Naive thymus-derived CD4-positive, alpha-beta T cell (primary cell): ENCODE data around the gene BCDIN3D. TPM values are rescaled to one million over a fixed set of nuclear protein-coding genes. Genes with fewer than 3 reads are reported as not detected.
A peak's percentile ranks its signal among the peaks of the same experiment; 100 is the strongest.

Experiments
- ATAC-seq: fragments of 150-1000 bp; cut with Tn5 transposase; 2 replicates; pipeline ENCODE4 v1.10.0; 2021; ENCODE audit warnings: mild to moderate bottlenecking, moderate library complexity
- CTCF ChIA-PET: fragments of 350-600 bp; sonication (Branson Sonifier 250); formaldehyde crosslinking; loops from one replicate; lab custom pipeline; 2021; ENCODE audit warnings: antibody characterized with exemption; lab: Charles Lee
- POLR2A ChIA-PET: fragments of 350-600 bp; sonication (Branson Sonifier 250); formaldehyde crosslinking; loops from one replicate; lab custom pipeline; 2021; ENCODE audit warnings: antibody characterized with exemption, inconsistent platforms; lab: Charles Lee
- DNase-seq, 9 donors: peaks; one replicate each; pipeline versions ENCODE4 v3.0.0 to v3.0.0-alpha.2; 2020 to 2022; ENCODE audit warnings: mixed read lengths in 1 of 9
- H3K27ac ChIP-seq: one replicate; pipeline ENCODE4 v1.7.0; 2013; ENCODE audit warnings: mild to moderate bottlenecking, low read depth, low read length, moderate library complexity
- H3K27me3 ChIP-seq, 2 donors: one replicate each; pipeline ENCODE4 v1.7.0; 2013; ENCODE audit warnings: low read length in 2 of 2, mild to moderate bottlenecking in 2 of 2, moderate library complexity in 2 of 2; ENCODE audit not compliant: control insufficient read depth in 2 of 2, insufficient read depth in 2 of 2
- H3K36me3 ChIP-seq, 3 experiments: 1 replicate in 2 of 3; 2 replicates in 1 of 3; pipeline ENCODE4 v1.7.0; 2013; ENCODE audit warnings: low read length in 3 of 3, mild to moderate bottlenecking in 3 of 3, moderate library complexity in 1 of 3; ENCODE audit not compliant: insufficient read depth in 3 of 3, control insufficient read depth in 2 of 3
- H3K4me1 ChIP-seq, 2 donors: one replicate each; pipeline ENCODE4 v1.7.0; 2013; ENCODE audit warnings: low read length in 2 of 2, mild to moderate bottlenecking in 2 of 2, moderate library complexity in 1 of 2; ENCODE audit not compliant: control insufficient read depth in 2 of 2, insufficient read depth in 2 of 2
- H3K4me3 ChIP-seq: 2 replicates; pipeline ENCODE4 v1.7.0; 2013; ENCODE audit warnings: mild to moderate bottlenecking, low read length
- H3K9me3 ChIP-seq, 3 experiments: 1 replicate in 2 of 3; 2 replicates in 1 of 3; pipeline ENCODE4 v1.7.0; 2013; ENCODE audit warnings: low read length in 3 of 3; ENCODE audit not compliant: control insufficient read depth in 2 of 3
- H3K27ac Mint-ChIP-seq, 9 donors: one replicate each; pipeline ENCODE4 v1.8.0; 2020 to 2022; ENCODE audit warnings: mixed read lengths in 9 of 9, mild to moderate bottlenecking in 8 of 9, moderate library complexity in 5 of 9, inconsistent platforms in 2 of 9
- H3K27me3 Mint-ChIP-seq, 5 donors: one replicate each; pipeline ENCODE4 v1.8.0; 2021 to 2022; ENCODE audit warnings: mixed read lengths in 5 of 5, mild to moderate bottlenecking in 1 of 5
- H3K36me3 Mint-ChIP-seq, 5 donors: one replicate each; pipeline ENCODE4 v1.8.0; 2020 to 2022; ENCODE audit warnings: mixed read lengths in 5 of 5, mild to moderate bottlenecking in 3 of 5, inconsistent platforms in 1 of 5
- H3K4me1 Mint-ChIP-seq, 7 donors: one replicate each; pipeline ENCODE4 v1.8.0; 2020 to 2022; ENCODE audit warnings: mixed read lengths in 7 of 7, mild to moderate bottlenecking in 3 of 7, inconsistent platforms in 1 of 7
- H3K4me3 Mint-ChIP-seq, 10 donors: one replicate each; pipeline ENCODE4 v1.8.0; 2020 to 2022; ENCODE audit warnings: mild to moderate bottlenecking in 10 of 10, mixed read lengths in 10 of 10, moderate library complexity in 6 of 10, inconsistent platforms in 2 of 10
- H3K9me3 Mint-ChIP-seq, 11 donors: one replicate each; pipeline ENCODE4 v1.8.0; 2020 to 2022; ENCODE audit warnings: mixed read lengths in 11 of 11, mild to moderate bottlenecking in 4 of 11, inconsistent platforms in 1 of 11, moderate library complexity in 1 of 11
- intact Hi-C, 2 donors: fragments of 100-400 bp; cut with micrococcal nuclease; formaldehyde crosslinking; loops; one replicate each; pipeline ENCODE4 v1.15.1; 2023
- polyA plus RNA-seq, 2 donors: library from polyadenylated mRNA; unstranded; fragments of 300-500 nt; fragmentation: Illumina TruSeq; gene quantifications; one replicate each; pipeline ENCODE4 v1.2.3, GENCODE V29; 2021
- total RNA-seq, 6 experiments: library from RNA in 5 of 6; stranded (reverse) in 5 of 6; gene quantifications; 1 replicate in 5 of 6; 2 replicates in 1 of 6; pipeline ENCODE4 v1.2.3 and lab custom pipeline; 2021 to 2026

The BCDIN3D gene
- total and polyA plus RNA-seq, 7 experiments from 2014 or later: 3.7 to 17.4 (median 6.8) TPM

DNA sequence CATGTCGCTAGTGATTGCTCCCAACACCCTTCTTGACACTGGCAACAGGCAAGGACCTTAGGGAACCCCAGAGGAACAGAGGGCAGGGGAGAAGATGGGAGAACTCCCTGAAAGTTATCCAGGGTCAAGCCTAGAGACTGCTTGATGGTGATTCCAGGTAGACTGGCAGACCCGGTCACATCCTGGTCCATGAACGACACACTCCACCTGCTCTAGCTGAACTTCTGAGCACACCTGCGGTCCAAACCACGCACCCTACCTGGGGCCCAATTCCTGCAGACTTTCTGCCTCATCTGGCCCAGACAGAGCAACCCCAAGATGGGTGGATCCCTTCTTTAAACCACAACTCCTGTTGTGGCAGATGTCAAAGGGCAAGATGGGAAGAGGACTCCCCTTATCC, 48.9 kb downstream of the BCDIN3D start:
- no peaks in the 10 kb centered on the region for H3K27me3 ChIP-seq
- Mint-ChIP-seq H3K27ac (no peak overlapping the region), H3K9me3 (no peaks in the 10 kb centered on the region), H3K36me3 (peaks cover 0 to 7% (median 3%) of the 10 kb centered on the region in 5 donors), H3K4me3 (no peak overlapping the region), H3K4me1 (no peaks in the 10 kb centered on the region), H3K27me3 (no peaks in the 10 kb centered on the region)
- intact Hi-C loops: no loop called here
- CTCF ChIA-PET: no interaction called here
- no peak overlapping the region for H3K4me3 ChIP-seq
- DNase-seq (no peak), ATAC-seq (no peak)
- H3K36me3 ChIP-seq: peaks cover 0 to 34% (median 0%) of the 10 kb centered on the region in 3 experiments
- POLR2A ChIA-PET: no interaction called here
- no peaks in the 10 kb centered on the region for H3K9me3 ChIP-seq
- no peaks in the 10 kb centered on the region for H3K4me1 ChIP-seq
- H3K27ac ChIP-seq: no peak overlapping the region

DNA sequence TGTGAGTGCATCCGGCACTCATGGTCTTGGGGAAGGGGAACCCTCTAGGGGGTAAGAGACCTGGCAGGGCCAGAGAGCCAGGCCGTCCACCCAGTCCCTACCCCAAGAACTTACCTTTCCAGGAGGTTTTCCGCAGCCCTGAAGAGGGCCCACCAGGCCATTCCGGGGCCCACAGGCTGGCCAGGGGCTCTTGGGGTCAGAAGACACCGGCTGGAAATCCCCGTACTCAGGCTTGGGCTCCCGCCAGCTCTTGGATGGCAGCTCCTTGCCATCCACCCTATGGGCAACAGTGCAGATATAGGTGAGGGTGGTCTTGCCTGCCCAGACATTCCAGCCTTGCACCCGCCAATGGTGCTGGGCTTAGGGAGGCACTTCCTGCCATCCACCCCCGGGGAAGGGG, 49.3 kb downstream of the BCDIN3D start:
- intact Hi-C loops: no loop called here
- Mint-ChIP-seq H3K9me3 (no peaks in the 10 kb centered on the region), H3K27ac (no peak overlapping the region), H3K36me3 (peaks cover 0 to 4% (median 3%) of the 10 kb centered on the region in 5 donors), H3K27me3 (no peaks in the 10 kb centered on the region), H3K4me1 (no peaks in the 10 kb centered on the region), H3K4me3 (no peak overlapping the region)
- no peak overlapping the region for H3K27ac ChIP-seq
- peaks cover 0 to 33% (median 0%) of the 10 kb centered on the region in 3 experiments for H3K36me3 ChIP-seq
- no peaks in the 10 kb centered on the region for H3K9me3 ChIP-seq
- POLR2A ChIA-PET: no interaction called here
- CTCF ChIA-PET: no interaction called here
- no peaks in the 10 kb centered on the region for H3K4me1 ChIP-seq
- no peaks in the 10 kb centered on the region for H3K27me3 ChIP-seq
- ATAC-seq (no peak), DNase-seq (no peak)
- no peak overlapping the region for H3K4me3 ChIP-seq

- H3K27me3 Mint-ChIP-seq: no peaks in the 10 kb centered on the region
- DNase-seq (no peak), ATAC-seq (no peak)
- POLR2A ChIA-PET: no interaction called here
- no peak overlapping the region for H3K27ac ChIP-seq
- intact Hi-C loops: no loop called here
- H3K36me3 ChIP-seq: peaks cover 0 to 28% (median 0%) of the 10 kb centered on the region in 3 experiments
- no peaks in the 10 kb centered on the region for H3K9me3 Mint-ChIP-seq
- H3K27me3 ChIP-seq: no peaks in the 10 kb centered on the region
- H3K4me1 Mint-ChIP-seq: no peaks in the 10 kb centered on the region
- no peak overlapping the region for H3K4me3 ChIP-seq
- no peak overlapping the region for H3K27ac Mint-ChIP-seq
- no peak overlapping the region for H3K4me3 Mint-ChIP-seq
- CTCF ChIA-PET: interaction anchor here (0.7 kb wide), 1 partner anchor 11 kb away, joined by 3 read pairs; no protein-coding TSS in a partner anchor
- H3K9me3 ChIP-seq: no peaks in the 10 kb centered on the region
- H3K36me3 Mint-ChIP-seq: peaks cover 0 to 4% (median 3%) of the 10 kb centered on the region in 5 donors
- H3K4me1 ChIP-seq: no peaks in the 10 kb centered on the region
Measured at GRCh38 chr12:49792976-49793580, 49.8 kb downstream of the BCDIN3D start.

DNA sequence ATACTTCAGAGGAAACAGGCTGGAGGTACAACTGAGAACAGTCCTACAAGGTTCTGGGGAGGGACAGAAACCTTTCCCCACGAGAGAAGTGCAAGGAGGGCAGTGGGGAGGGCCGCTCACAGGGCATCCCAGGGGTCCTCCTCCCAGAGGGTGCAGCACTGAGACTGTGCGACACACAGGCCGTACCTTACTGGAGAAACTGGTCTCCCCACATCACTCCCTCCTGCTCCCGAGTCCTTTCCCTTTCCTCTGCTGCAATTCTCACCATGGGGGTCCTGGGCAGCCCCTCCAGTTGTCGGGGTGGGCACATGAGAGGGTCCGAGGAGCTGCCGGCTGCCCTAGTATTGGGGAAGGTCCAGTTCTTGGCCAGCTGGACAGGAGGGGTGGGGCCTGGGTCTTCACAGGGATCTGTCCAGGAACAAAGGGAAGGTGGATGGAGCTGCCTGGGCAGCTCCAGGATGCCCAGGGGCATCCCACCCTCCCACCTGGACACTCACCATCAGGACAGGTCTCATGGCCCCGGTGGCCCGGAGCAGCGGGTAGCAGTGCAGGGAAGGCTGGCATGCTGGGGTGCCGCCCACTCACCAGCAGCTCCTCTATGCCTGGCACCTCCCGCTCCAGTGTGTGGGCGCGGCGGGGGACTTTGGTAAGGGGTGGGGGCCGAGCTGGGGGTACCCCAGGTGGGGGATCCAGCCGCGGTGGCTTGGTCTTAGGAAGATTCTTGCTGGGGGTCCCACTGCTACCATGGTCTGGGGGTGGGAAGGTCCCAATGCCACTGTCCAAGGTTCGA, 50.5 kb downstream of the BCDIN3D start:
- Histone ChIP-seq H3K27me3 (no peaks in the 10 kb centered on the region), H3K9me3 (no peaks in the 10 kb centered on the region), H3K27ac (no peak overlapping the region), H3K4me3 (no peak overlapping the region), H3K4me1 (no peaks in the 10 kb centered on the region), H3K36me3 (peaks cover 0 to 21% (median 0%) of the 10 kb centered on the region in 3 experiments)
- Mint-ChIP-seq H3K27ac (no peak overlapping the region), H3K36me3 (peaks cover 0 to 9% (median 8%) of the 10 kb centered on the region in 5 donors), H3K4me1 (no peaks in the 10 kb centered on the region), H3K9me3 (peaks cover 0 to 5% (median 3%) of the 10 kb centered on the region in 11 donors), H3K4me3 (no peak overlapping the region), H3K27me3 (peaks cover 0 to 3% (median 0%) of the 10 kb centered on the region in 5 donors)
- POLR2A ChIA-PET: no interaction called here
- intact Hi-C loops: no loop called here
- DNase-seq: no peak
- CTCF ChIA-PET: interaction anchor here (0.7 kb wide), 1 partner anchor 11 kb away, joined by 3 read pairs; no protein-coding TSS in a partner anchor
- ATAC-seq: no peak

DNA sequence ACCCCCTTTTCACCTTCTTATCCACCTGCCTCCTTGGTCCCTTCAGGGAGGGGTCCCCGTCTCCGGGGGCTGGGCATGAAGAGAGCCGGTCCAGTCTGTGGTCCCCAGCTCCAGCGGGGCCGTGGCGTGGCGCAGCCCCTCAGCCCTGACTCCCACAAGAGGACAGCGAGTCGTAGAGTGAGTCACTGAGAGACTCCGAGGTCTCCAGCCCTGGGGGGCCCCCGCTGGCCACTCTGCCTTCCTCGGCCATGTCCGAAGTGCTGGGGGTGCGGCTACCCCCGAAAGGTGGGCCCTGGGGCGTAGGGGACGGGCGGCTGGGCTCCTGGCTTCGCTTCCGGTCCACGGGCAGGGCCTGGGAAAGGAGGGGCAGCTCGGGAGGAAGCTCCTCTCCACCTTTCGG, 51.2 kb downstream of the BCDIN3D start:
- DNase-seq: no peak
- peaks cover 0 to 3% (median 0%) of the 10 kb centered on the region in 5 donors for H3K27me3 Mint-ChIP-seq
- intact Hi-C loops: no loop called here
- no peak for ATAC-seq
- no peaks in the 10 kb centered on the region for H3K4me1 Mint-ChIP-seq
- ChIA-PET CTCF (no interaction called here), POLR2A (no interaction called here)
- H3K9me3 Mint-ChIP-seq: peaks cover 0 to 6% (median 4%) of the 10 kb centered on the region in 11 donors
- no peaks in the 10 kb centered on the region for H3K9me3 ChIP-seq
- H3K4me1 ChIP-seq: no peaks in the 10 kb centered on the region
- no peaks in the 10 kb centered on the region for H3K27me3 ChIP-seq
- H3K36me3 ChIP-seq: peaks cover 0 to 14% (median 0%) of the 10 kb centered on the region in 3 experiments
- no peak overlapping the region for H3K4me3 ChIP-seq
- no peak overlapping the region for H3K4me3 Mint-ChIP-seq
- no peak overlapping the region for H3K27ac ChIP-seq
- H3K27ac Mint-ChIP-seq: no peak overlapping the region
- H3K36me3 Mint-ChIP-seq: peaks cover 0 to 10% (median 8%) of the 10 kb centered on the region in 5 donors

GRCh38 chr12:49790741-49791555, 52.0 kb downstream of the BCDIN3D start:
- Histone ChIP-seq H3K27me3 (no peaks in the 10 kb centered on the region), H3K36me3 (peaks cover 0 to 9% (median 0%) of the 10 kb centered on the region in 3 experiments), H3K27ac (no peak overlapping the region), H3K9me3 (no peaks in the 10 kb centered on the region), H3K4me3 (no peak overlapping the region), H3K4me1 (no peaks in the 10 kb centered on the region)
- no peak for DNase-seq
- intact Hi-C loops: no loop called here
- Mint-ChIP-seq H3K36me3 (peaks cover 0 to 10% (median 8%) of the 10 kb centered on the region in 5 donors), H3K4me1 (no peaks in the 10 kb centered on the region), H3K27me3 (peaks cover 0 to 3% (median 0%) of the 10 kb centered on the region in 5 donors), H3K27ac (peak overlapping the region in 1 of 9 donors; percentile 58), H3K9me3 (peaks cover 0 to 6% (median 4%) of the 10 kb centered on the region in 11 donors), H3K4me3 (no peak overlapping the region)
- no peak for ATAC-seq
- ChIA-PET CTCF (no interaction called here), POLR2A (no interaction called here)
